NCI-H2081 treated with DMSO at 0.1 percent for 48 hours (cell line): Measurements from ENCODE around the gene TMEM256.
"Not testable (repeated sequence)": the region's sequence is repeated elsewhere in the genome, so short reads cannot be mapped to it uniquely, and the experiment has no call there.

Experiments used
- DNase-seq: peaks from one replicate; lab custom pipeline; 2025; lab: John Stamatoyannopoulos, UW

The TMEM256 gene

DNA sequence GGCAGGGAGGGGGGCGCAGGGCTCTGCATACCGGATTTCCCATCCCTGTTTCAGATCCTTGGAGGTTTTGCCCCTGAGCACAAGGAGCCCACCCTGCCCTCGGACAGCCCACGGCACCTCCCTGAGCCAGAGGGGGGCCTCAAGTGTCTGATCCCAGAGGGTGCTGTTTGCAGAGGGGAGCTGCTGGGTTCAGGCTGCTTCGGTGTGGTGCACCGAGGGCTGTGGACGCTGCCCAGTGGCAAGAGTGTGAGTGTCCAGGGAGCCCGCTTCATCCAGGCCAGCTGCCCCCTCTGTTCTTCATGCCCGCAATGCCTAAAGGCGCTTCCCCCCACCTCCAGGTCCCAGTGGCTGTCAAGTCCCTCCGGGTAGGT is 20.5 kb downstream of the TMEM256 start:
- DNase-seq, result no peak

DNA sequence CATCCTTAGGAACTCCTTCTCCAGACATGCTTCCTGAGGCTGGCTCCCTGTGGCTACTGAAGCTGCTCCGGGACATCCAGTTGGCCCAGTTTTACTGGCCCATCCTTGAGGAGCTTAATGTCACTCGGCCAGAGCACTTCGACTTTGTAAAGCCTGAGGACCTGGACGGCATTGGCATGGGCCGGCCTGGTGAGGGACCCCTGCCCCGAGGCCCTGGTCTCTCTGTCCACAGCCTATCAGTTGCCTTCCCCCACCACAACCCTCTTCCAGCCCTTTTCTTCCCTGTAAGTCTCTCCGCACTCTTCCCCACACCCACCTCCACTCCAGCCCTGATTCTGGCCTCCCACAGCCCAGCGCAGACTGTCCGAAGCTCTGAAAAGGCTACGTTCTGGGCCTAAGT is 21.0 kb downstream of the TMEM256 start:
- DNase-seq, result no peak

GRCh38 chr17:7380855-7381683 is 22.8 kb downstream of the TMEM256 start, which contains the start of gene TNK1:
TNK1 (plus strand) TSS chr17:7381089; CDS start chr17:7382927, 1,838 bp downstream.
- DNase-seq, result no peak

DNA sequence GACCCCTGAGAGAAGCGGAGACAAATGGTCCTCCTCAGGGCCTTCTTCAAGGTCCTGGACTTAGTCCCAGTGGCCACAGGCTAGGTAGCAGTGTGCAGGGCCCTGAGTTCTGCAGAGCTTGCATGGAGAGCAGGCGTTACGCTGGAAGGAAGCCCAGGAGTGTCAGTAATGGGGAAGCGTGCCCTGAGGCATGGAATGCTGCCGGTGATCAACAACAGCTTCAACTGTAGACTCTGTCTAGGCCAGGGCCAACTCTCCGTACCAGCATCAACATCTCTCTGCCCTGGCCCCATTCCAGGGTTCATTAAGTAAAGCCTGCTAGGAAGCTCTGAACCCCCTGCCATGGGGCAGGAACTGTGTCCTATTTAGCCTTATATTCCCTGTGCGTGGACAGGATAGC is 23.6 kb downstream of the TMEM256 start:
- no peak for DNase-seq

GRCh38 chr17:7379134-7379533 is 24.8 kb downstream of the TMEM256 start:
- DNase-seq, result no peak

DNA sequence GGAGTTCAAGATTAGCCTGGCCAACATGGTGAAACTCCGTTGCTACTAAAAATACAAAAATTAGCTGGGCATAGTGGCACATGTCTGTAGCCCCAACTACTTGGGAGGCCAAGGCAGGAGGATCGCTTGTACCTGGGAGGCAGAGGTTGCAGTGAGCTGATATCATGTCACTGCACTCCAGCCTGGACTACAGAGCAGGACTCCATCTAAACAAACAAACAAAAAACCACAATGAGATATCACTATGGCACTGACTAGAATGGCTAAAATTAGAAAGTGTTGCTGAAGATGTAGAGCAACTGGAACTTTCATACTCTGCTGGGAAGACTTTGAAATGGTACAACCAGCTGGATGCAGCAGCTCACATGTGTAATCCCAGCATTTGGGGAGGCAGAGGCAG is 29.5 kb downstream of the TMEM256 start:
- no peak for DNase-seq

DNA sequence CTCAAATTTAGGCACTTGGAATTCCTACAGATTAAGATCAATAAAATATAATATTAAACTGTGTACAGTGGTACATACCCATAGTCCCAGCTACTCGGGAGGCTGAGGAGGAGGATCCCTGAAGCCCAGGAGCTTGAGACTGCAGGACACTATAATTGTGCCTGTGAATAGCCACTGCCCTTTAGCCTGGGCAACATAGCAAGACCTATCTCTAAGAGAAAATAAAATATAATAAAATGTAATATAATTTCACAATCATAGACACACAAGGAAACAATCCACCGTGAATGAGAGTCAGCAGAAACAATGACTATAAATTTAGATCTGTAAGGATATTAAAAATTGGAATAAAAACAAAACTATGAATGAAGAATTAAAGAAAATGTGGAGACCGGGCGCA is 33.0 kb downstream of the TMEM256 start:
- no peak for DNase-seq

GRCh38 chr17:7369825-7370224 is 34.1 kb downstream of the TMEM256 start:
- no peak for DNase-seq

DNA sequence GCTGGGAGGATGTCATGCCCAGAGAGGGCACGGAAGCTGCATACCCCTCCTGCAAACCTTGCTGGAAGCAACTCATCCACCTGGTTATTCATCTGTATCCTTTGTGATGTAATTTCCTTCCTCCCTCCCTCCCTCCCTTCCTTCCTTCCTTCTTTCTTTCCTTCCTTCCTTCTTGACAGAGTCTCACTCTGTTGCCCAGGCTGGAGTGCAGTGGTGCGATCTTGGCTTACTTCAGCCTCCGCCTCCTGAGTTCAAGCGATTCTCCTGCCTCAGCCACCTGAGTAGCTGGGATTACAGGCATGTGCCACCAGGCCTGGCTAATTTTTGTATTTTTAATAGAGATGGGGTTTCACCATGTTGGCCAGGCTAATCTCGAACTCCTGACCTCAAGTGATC is 35.3 kb downstream of the TMEM256 start:
- not testable (repeated sequence) for DNase-seq

- DNase-seq, result no peak
These were observed 35.8 kb downstream of the TMEM256 start for GRCh38 chr17:7367918-7368598.

DNA sequence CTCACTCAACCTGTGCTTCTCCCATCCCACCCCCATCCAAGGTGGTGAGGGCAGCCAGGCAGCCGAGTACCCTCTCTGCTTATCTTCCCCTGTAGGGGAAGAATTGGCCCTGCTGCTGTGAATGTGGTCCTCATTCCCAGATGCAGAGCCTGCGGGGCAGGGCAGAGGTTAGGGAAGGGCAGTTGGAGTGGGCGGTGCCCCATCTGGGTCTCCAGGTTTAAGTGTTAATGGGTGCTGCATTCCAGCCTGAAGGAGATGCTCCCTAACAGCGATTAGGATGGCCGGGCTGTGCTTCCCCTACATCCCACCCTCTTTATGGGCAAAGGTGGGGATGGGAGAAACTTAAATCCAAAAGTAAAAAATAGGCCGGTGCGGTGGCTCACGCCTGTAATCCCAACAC is 36.8 kb downstream of the TMEM256 start:
- DNase-seq, result no peak

DNA sequence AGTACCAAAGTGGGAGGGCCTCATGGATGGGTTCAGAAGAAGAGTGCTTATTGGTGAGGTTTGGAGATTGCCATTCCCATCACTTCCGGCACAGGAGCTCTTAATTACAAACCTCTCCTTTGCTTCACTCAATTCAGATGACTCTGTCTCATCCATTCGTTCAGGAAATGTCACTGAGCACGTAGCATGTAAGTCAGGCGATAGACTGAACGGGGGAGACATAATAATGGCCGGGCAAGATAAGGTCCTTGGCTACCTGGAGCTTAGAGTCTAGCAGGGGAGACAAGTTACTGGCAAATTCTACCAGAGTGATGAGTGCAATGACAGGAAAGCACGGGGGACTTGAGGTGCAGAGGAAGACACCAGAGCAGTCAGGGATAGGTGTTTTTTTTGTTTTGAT is 37.9 kb downstream of the TMEM256 start:
- DNase-seq, result not testable (repeated sequence)

GRCh38 chr17:7363311-7363710 is 40.6 kb downstream of the TMEM256 start:
- no peak for DNase-seq

DNA sequence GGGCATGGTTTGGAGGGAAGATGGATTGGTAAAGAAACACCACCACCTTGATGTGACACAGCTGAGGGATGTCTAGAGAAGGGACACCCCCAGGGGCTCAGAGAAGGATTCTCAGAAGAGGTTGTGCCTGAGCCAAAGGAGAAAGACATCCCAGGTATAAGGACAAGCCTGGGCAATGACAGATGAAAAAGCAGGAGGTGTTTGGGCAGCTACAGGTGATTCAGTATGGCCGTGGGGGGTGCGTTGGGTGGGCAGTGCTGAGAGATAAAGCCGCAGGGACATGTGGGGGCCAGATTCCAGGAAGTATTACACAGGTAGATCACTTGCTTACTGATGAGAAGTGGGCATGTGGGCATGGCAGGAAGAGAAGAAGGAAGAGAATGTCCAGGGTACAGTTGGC is 42.0 kb downstream of the TMEM256 start:
- DNase-seq, result no peak

DNA sequence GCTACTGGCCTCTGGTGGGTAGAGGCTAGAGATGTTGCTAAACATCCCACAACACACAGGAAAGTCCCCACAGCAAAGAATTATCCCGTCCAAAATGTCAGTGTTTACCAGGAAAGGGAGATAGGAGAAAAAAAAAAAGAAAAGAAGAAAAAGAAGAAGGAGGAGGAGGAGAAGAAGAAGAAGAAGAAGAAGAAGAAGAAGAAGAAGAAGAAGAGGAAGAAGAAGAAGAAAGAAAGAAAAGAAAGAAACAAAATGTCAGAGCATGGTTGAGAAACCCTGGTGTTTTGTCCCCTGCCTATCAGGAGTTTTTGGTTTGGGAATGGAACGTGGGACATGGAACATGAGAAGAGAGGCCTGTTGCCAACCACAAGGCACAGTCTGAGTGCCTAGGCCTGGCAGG is 46.5 kb downstream of the TMEM256 start:
- DNase-seq, result no peak

GRCh38 chr17:7356756-7357155 is 47.1 kb downstream of the TMEM256 start:
- DNase-seq, result no peak

DNA sequence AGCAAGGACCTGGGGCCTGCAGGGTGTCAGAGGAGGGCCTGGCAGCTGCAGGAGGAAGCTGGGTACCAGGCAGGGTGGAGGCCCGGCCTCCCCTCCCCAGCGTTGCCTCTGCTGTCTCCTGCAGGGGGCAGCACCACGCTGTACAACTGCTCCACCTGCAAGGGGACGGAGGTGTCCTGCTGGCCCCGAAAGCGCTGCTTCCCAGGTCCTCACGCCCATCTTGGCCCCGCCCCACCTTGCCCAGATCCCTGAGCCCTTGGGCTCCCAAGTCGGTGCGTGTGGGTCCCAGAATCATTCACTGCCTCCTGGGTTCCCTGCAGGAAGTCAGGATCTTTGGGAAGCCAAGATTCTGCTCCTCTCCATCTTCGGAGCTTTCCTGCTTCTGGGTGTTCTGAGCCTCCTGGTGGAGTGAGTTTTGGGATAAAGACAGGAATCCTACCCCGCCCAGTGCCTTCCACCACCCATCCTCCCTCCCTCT is 47.8 kb downstream of the TMEM256 start:
- no peak for DNase-seq

DNA sequence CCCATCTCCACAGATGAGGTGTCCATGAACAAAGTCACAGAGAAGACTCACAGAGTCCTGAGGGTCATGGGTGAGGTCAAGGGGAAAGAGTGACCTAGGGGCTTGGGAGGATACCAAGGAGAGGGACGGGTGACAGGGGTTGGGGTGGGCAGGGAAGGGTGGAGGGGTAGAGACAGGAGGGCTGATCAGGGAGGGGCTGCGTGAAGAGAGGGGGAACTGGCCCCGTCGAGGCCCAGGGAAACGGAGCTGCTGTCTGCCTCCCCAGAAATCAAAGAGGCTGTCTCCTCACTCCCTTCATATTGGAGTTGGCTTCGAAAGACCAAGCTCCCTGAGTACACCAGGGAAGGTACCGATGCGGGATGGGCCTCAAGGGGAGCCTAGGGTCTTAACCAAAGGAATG is 48.3 kb downstream of the TMEM256 start:
- DNase-seq, result no peak

GRCh38 chr17:7355053-7355452 is 48.8 kb downstream of the TMEM256 start, which contains the start of gene TMEM95:
TMEM95 (plus strand) TSS chr17:7355156; CDS start chr17:7355205, 49 bp downstream.
- no peak for DNase-seq

- DNase-seq, result no peak
These were observed 49.5 kb downstream of the TMEM256 start for GRCh38 chr17:7354262-7354843.
